ENCODE measurements around the gene TGM1. TPM values are rescaled to one million over a fixed set of nuclear protein-coding genes. Genes with fewer than 3 reads are reported as not detected.

TGM1 gene
- total RNA-seq, 1 experiment from 2014 or later = 3.2 TPM

GRCh38 chr14:24253936-24254335, 9.0 kb downstream of the TGM1 start:
- no peaks in the 10 kb centered on the region for H3K9me3 ChIP-seq (ENCODE audit: low read length)
- no peaks in the 10 kb centered on the region for H3K9me2 ChIP-seq (replicated peaks; ENCODE audit: low read length)
- no peak for ATAC-seq
- BruUV-seq (replicated peaks) = no TSS peak
- no peak for DNase-seq
- H3K4me1 ChIP-seq (ENCODE audit: insufficient read depth, low read length) = 0 out of 2 replicates have a peak, but pooled peaks cover 11% of the 10 kb centered on the region
- POLR2A ChIA-PET (ENCODE audit: unreplicated experiment) = no interaction called here
- H3K4me3 ChIP-seq (ENCODE audit: low read length) = no peak overlapping the region
- H4K20me1 ChIP-seq (ENCODE audit: low read length) = no peaks in the 10 kb centered on the region
- H3K4me2 ChIP-seq (ENCODE audit: low read length) = no peak overlapping the region
- H3F3A ChIP-seq (ENCODE audit: low read length, unreplicated experiment) = no peaks in the 10 kb centered on the region
- H3K27ac ChIP-seq (ENCODE audit: low read length) = no peak overlapping the region
- H3K79me2 ChIP-seq (ENCODE audit: low read length) = no peaks in the 10 kb centered on the region
- H2AFZ ChIP-seq (ENCODE audit: low read length) = no peak overlapping the region
- TF ChIP-seq CTCF (conservative IDR thresholded peaks at IDR 0.05; ENCODE audit: low read depth, low read length) (no peak), EZH2phosphoT487 (IDR thresholded peaks at IDR 0.05; ENCODE audit: borderline replicate concordance, low read length) (no peak), EZH2 (IDR thresholded peaks at IDR 0.05; ENCODE audit: low read length, unreplicated experiment) (no peak)
- no peak overlapping the region for H3K9ac ChIP-seq (ENCODE audit: low read length)
- intact Hi-C loops (cut with micrococcal nuclease) = no loop called here
- H3K27me3 ChIP-seq (ENCODE audit: low read length) = no peaks in the 10 kb centered on the region
- no peaks in the 10 kb centered on the region; the same call in 1 of the 2 replicates for H3K36me3 ChIP-seq (ENCODE audit: low read depth, low read length)
- CTCF ChIA-PET = no interaction called here

- CTCF ChIA-PET = interaction anchor here (0.7 kb wide), 1 partner anchor 75 kb away, joined by 3 read pairs; no protein-coding TSS in a partner anchor
- Histone ChIP-seq H4K20me1 (ENCODE audit: low read length) (no peaks in the 10 kb centered on the region), H3K79me2 (ENCODE audit: low read length) (no peaks in the 10 kb centered on the region), H3K9me2 (replicated peaks; ENCODE audit: low read length) (no peaks in the 10 kb centered on the region), H3K27ac (ENCODE audit: low read length) (no peak overlapping the region), H3K9ac (ENCODE audit: low read length) (no peak overlapping the region), H3K27me3 (ENCODE audit: low read length) (no peaks in the 10 kb centered on the region), H3F3A (ENCODE audit: low read length, unreplicated experiment) (no peaks in the 10 kb centered on the region), H3K4me2 (ENCODE audit: low read length) (no peak overlapping the region), H3K36me3 (ENCODE audit: low read depth, low read length) (no peaks in the 10 kb centered on the region; the same call in 1 of the 2 replicates), H3K4me1 (ENCODE audit: insufficient read depth, low read length) (0 out of 2 replicates have a peak, but pooled peaks cover 10% of the 10 kb centered on the region), H3K4me3 (ENCODE audit: low read length) (no peak overlapping the region), H2AFZ (ENCODE audit: low read length) (no peak overlapping the region), H3K9me3 (ENCODE audit: low read length) (no peaks in the 10 kb centered on the region)
- no peak for ATAC-seq
- no TSS peak for BruUV-seq (replicated peaks)
- TF ChIP-seq EZH2phosphoT487 (IDR thresholded peaks at IDR 0.05; ENCODE audit: borderline replicate concordance, low read length) (no peak), CTCF (conservative IDR thresholded peaks at IDR 0.05; ENCODE audit: low read depth, low read length) (no peak), EZH2 (IDR thresholded peaks at IDR 0.05; ENCODE audit: low read length, unreplicated experiment) (no peak)
- DNase-seq = no peak
- intact Hi-C loops (cut with micrococcal nuclease) = no loop called here
- POLR2A ChIA-PET (ENCODE audit: unreplicated experiment) = no interaction called here
These were observed 10.5 kb downstream of the TGM1 start for GRCh38 chr14:24252289-24253124.

GRCh38 chr14:24251880-24252288, 11.1 kb downstream of the TGM1 start:
- Histone ChIP-seq H3K9me3 (ENCODE audit: low read length) (no peaks in the 10 kb centered on the region), H3K4me1 (ENCODE audit: insufficient read depth, low read length) (0 out of 2 replicates have a peak, but pooled peaks cover 10% of the 10 kb centered on the region), H3K4me2 (ENCODE audit: low read length) (no peak overlapping the region), H3K79me2 (ENCODE audit: low read length) (no peaks in the 10 kb centered on the region), H3K4me3 (ENCODE audit: low read length) (no peak overlapping the region), H3K9me2 (replicated peaks; ENCODE audit: low read length) (no peaks in the 10 kb centered on the region), H4K20me1 (ENCODE audit: low read length) (no peaks in the 10 kb centered on the region), H3K9ac (ENCODE audit: low read length) (no peak overlapping the region), H3K27me3 (ENCODE audit: low read length) (no peaks in the 10 kb centered on the region), H2AFZ (ENCODE audit: low read length) (no peak overlapping the region), H3K27ac (ENCODE audit: low read length) (no peak overlapping the region), H3K36me3 (ENCODE audit: low read depth, low read length) (no peaks in the 10 kb centered on the region; the same call in 1 of the 2 replicates), H3F3A (ENCODE audit: low read length, unreplicated experiment) (no peaks in the 10 kb centered on the region)
- TF ChIP-seq EZH2 (IDR thresholded peaks at IDR 0.05; ENCODE audit: low read length, unreplicated experiment) (no peak), EZH2phosphoT487 (IDR thresholded peaks at IDR 0.05; ENCODE audit: borderline replicate concordance, low read length) (no peak), CTCF (conservative IDR thresholded peaks at IDR 0.05; ENCODE audit: low read depth, low read length) (no peak)
- CTCF ChIA-PET = no interaction called here
- BruUV-seq (replicated peaks) = no TSS peak
- POLR2A ChIA-PET (ENCODE audit: unreplicated experiment) = no interaction called here
- DNase-seq = peak; percentile 15
- 0 out of 2 replicates have a peak, but pooled peaks have one; percentile 24 for ATAC-seq
- intact Hi-C loops (cut with micrococcal nuclease) = no loop called here
